Hematopoietic multipotent progenitor cell treated with erythropoietin and hydrocortisone succinate and interleukin-3 and kit ligand, for 17 days (in vitro differentiated cells): ENCODE results near the gene TAS2R19.

ENCODE experiments used
- DNase-seq: peaks from one replicate; pipeline ENCODE4 v3.0.0-alpha.2; 2015; ENCODE audit warnings: low spot score

Gene TAS2R19

GRCh38 chr12:10989107-10989506 lies 33.3 kb downstream of the TAS2R19 start:
- DNase-seq: no peak

GRCh38 chr12:10986812-10987211 lies 35.6 kb downstream of the TAS2R19 start, which contains the start of gene TAS2R50:
Gene TAS2R50, minus strand, starts transcription at chr12:10986912. Its CDS starts 52 bp downstream, at chr12:10986860.
- no peak for DNase-seq

GRCh38 chr12:10982244-10982643 lies 40.2 kb downstream of the TAS2R19 start:
- no peak for DNase-seq

- DNase-seq: no peak
Measured at GRCh38 chr12:10974965-10975364, 47.5 kb downstream of the TAS2R19 start.
